GM12875 (cell line): ENCODE results near the gene CANT1.

ENCODE experiments used
- H3K4me3 ChIP-seq: one replicate; pipeline ENCODE4 v1.5.1; 2011; ENCODE audit warnings: low read depth, low read length, control low read depth
- TF ChIP-seq, protein P1 (sequence below): IDR thresholded peaks from 2 replicates; pipeline ENCODE4 v1.5.1; 2011; ENCODE audit warnings: low read depth, mild to moderate bottlenecking, control low read depth, inconsistent platforms, low read length, moderate library complexity, borderline replicate concordance; ENCODE audit not compliant: insufficient read depth

Gene CANT1

GRCh38 chr17:78957128-78957527, 52.4 kb downstream of the CANT1 start:
- no peak overlapping the region for H3K4me3 ChIP-seq
- TF ChIP-seq, protein P1, sequence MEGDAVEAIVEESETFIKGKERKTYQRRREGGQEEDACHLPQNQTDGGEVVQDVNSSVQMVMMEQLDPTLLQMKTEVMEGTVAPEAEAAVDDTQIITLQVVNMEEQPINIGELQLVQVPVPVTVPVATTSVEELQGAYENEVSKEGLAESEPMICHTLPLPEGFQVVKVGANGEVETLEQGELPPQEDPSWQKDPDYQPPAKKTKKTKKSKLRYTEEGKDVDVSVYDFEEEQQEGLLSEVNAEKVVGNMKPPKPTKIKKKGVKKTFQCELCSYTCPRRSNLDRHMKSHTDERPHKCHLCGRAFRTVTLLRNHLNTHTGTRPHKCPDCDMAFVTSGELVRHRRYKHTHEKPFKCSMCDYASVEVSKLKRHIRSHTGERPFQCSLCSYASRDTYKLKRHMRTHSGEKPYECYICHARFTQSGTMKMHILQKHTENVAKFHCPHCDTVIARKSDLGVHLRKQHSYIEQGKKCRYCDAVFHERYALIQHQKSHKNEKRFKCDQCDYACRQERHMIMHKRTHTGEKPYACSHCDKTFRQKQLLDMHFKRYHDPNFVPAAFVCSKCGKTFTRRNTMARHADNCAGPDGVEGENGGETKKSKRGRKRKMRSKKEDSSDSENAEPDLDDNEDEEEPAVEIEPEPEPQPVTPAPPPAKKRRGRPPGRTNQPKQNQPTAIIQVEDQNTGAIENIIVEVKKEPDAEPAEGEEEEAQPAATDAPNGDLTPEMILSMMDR: no peak

DNA sequence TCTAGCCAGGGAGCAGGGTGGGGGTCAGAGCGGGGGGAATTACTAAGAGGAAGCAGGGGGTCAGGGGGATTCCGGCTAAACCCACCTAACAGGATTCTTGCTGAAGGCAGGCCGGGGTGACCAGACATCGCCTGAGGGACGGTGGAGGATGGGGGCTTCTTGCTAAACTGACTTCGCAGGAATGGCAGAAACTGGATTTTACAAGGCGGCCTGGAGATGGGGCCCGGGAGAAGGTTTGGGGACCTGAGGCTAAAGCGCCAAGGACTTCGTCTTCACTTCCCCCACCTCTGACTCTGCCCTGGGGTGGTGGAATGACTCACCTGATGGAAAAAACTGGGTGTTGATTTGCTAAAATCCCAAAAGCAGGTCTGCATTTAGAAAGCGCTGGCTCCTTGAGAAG, 53.3 kb downstream of the CANT1 start:
- TF ChIP-seq, protein P1: no peak
- no peak overlapping the region for H3K4me3 ChIP-seq

- TF ChIP-seq, protein P1: no peak
- no peak overlapping the region for H3K4me3 ChIP-seq
These were observed 54.9 kb downstream of the CANT1 start for GRCh38 chr17:78954684-78955083.

- TF ChIP-seq, protein P1: no peak
- no peak overlapping the region for H3K4me3 ChIP-seq
These were observed 55.9 kb downstream of the CANT1 start for GRCh38 chr17:78953356-78954350.

- H3K4me3 ChIP-seq: no peak overlapping the region
- TF ChIP-seq, protein P1: no peak
These were observed 56.9 kb downstream of the CANT1 start for GRCh38 chr17:78952706-78953105.

- TF ChIP-seq, protein P1: no peak
- no peak overlapping the region for H3K4me3 ChIP-seq
These were observed 57.5 kb downstream of the CANT1 start for GRCh38 chr17:78951967-78952551.
